HG03097 (cell line): ENCODE results near the gene UBE2F.

Experiments
- ATAC-seq: cut with Tn5 transposase; IDR thresholded peaks from one replicate; pipeline ENCODE4 v1.9.1; 2021; ENCODE audit not compliant: unreplicated experiment, low FRiP score

The UBE2F gene

DNA sequence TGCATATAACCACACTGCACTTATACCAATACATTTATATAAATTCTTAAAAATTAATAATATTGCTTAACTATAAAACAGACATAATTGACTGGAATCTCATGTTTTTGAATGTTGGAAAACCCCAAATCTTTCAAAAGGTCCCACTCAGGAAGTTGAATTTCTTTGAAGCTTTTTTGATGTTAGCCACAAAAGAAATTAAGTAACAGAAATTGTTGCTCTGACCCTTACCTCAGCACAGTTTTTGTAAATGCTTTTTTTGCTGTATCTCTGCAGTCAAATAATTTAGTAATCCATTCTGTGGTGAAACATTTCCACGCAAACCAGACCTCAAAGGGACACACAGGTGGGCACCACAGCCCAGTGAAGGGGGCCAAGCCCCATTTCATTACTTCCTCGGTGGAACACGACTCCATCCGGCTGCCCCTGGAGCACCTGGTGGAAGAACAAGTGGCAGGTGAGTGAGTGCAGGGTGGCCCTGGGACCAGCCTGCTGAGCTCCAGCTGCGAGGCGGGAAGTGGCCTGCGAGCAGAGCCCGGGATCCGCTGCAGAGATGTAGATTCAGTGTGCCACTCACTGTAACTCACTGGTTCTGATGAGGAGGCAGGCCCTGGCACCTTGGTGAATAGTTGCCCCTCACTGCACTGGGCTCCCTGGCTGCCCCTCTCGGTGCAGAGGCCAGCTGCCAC lies 102.4 kb downstream of the UBE2F start:
- no peak for ATAC-seq

DNA sequence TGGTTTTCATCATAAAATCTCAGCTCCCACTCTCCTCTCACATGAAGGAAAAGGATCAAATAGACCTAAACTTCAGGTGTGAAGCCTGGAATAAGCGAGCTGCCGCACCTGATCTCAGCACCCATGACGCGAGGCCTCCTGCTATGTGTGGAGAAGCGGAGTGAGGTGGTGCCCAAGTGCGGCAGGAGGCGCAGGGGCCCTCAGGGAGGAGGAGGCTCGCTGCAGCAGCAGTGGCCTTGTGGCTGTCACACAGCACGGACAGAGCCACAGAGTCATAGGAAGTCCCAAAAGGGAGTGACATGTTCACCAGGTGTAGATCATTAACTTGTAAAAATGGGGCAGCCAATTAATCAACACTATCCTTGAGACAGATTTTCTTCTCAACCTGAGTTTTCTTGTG lies 103.1 kb downstream of the UBE2F start:
- ATAC-seq: no peak

DNA sequence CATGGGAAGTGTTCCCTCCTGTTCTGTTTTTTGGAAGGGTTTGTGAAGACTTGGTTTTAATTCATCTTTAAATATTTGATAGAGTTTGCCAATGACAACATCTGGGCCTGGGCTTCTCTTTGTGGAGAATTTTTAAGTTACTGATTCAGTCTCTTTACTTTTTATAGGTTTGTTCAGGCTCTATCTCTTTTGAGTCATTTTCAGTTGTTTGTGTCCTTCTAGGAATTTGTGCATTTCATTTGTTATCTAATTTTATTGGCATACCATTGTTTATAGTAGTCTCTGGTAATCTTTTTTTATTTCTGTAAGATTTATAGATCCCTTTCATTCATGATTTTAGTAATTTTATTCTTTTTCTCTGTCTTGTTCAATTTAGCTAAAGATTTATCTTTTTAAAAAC lies 108.6 kb downstream of the UBE2F start:
- no peak for ATAC-seq

DNA sequence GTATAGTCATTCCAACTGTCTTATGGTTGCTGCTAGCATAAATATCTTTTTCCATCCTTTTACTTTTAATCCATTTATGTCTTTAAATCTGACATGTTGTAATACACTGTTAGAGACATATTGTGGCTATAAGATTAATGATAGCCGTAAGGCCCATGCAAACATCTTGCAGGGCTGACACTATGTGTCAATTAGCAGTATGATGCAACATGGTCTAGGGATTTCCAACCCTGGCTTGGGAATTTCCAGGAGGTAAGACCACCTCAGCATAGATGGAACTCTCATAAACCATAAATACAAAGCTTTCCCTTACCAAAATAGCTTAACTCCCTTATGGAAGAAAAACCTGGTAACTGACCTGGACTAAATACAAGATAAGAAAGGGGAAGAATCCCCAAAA lies 110.5 kb downstream of the UBE2F start:
- no peak for ATAC-seq

DNA sequence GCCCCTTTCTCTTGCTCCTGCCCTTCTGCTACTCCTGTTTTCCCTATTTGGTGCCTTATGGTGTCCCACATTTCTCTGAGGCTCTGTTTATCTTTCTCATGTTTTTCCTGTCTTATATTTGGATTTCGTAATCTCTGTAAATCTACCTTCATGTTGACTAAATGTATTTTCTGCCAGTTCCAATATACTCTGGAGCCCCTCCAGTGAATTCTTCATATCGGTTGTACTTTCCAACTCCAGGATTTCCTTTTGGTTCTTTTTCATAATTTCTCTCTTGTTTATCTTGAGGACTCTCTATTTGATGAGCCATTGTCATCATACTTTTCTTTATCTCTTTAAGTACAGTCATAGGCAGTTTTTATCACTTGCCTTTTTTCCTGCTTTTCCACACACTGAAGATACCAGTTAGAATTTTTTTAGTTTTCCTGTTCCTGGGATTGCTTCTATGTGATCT lies 113.1 kb downstream of the UBE2F start:
- ATAC-seq: no peak

DNA sequence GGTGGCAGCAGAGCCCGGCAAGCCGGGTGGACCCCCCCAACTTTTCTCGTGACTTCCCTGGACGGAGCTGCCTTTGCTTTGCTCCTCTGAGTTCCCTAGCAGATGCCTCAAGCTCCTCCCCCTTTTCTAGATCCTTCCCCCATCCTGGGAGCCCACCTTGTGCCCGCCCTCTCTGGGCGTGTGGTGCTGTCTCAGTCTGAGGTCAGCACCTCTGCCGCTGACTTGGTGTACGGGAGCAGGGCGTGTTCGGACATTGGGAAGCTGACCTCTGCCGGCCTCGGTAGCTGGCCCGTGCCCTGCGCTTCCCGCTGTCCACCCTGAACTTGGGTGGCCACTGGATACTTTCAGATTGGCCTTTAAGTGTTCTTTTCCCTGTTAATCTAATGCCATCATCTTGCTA lies 113.7 kb downstream of the UBE2F start:
- ATAC-seq: no peak

DNA sequence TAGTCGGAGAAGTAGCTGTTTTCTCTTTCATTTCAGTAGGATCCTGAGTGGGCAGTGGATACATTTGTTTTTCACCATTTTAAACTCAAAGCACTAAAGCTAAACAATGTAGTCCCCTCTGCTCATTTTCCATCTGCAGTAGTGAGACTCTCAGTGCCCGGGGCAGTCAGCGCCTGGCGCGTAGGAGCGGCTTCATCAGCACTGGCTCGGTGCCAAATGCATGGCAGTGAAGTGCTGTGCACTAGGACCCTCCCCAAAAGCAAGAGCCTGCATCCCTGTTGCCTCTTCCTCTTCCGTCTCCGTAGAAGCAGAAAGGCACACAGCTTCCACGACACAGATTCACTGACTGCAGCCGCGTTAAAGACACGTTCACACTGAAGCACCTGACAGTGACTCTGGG lies 114.3 kb downstream of the UBE2F start:
- no peak for ATAC-seq

DNA sequence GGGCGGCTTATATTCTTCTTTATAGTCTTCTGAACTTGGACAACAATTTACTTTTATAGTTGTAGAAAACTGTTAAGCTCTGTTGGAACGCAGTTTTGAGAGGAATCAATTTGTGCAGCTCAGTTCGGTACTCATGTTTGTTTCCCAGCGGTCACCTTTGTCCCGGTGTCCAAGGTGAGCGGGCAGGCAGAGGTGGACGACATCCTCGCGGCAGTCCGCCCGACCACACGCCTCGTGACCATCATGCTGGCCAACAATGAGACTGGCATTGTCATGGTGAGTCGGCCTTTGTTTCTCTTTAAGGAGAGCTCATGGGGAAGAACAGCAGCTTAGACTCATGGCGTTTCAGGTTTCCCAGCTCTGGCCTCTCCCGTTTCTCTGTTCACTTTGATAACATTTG lies 114.7 kb downstream of the UBE2F start:
- ATAC-seq: no peak

DNA sequence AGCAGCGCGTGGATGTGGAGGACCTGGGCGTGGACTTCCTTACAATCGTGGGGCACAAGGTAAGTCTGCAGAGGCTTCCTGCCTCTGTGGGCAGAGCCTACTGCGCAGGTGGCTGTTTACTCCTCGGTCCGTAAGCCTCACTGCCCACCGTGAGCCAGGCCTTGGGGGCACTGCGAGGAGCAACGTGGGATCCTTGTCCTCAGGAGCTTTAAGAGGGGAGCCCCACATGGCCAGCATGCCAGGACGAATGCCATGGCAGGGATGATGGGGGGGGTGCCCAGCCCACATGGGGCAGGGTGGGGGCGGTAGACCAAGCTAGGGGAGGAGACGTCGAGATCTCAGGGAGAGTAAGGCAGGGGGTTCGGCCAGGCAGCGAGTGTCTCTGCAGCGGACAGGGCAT lies 115.3 kb downstream of the UBE2F start:
- ATAC-seq: no peak

DNA sequence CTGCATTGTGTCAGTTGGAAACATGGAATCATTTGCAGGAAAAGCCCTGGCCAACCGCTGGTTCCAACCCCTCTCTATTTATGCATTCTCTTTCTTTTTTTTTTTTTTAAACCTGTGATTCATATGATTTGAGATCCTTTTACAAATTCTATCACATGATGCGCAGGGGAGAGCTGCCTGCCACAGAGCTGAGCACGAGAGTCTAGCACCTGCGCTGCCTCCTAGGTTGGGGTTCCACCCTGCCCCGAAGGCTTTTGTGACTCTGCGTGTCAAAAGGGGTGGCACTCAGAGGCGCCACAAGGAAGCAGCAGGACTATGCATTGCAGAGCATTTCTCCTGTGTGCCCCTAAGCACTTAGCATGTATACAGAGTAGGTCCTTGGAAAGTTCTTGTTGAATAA lies 116.0 kb downstream of the UBE2F start:
- no peak for ATAC-seq

DNA sequence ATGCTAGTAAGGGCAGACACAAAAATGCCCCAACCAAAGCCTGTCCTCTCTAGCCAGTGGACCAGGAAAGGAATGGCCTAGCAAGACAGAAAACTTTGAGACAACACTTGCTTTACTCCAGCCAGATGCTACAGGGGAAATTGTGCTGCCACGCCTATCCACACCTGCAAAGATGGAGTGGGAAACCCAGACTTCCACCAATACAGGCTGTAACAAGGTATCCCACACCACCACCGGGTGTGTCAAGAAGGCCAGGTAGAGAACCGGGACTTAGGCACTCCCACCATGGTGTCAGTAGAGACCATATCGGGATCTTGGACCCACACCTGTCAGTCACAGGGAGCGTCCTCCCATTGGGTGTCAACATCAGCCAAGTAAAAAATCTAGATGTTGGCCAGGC lies 117.1 kb downstream of the UBE2F start:
- ATAC-seq: no peak

DNA sequence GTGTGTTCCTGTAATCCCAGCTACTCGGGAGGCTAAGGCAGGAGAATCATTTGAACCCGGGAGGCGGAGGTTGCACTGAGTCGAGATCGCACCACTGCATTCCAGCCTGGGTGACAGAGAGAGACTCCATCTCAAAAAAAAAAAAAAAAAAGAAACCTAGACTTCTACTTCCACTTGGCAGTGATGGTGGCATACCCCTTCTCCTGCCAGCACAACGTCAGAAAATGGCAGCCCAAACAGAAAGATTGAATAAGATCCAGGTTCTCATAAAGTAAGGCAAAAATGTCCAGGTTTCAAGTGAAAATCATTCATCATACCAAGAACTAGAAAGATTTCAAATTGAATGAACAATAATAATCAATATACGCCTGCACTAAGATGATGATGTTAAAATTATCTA lies 117.9 kb downstream of the UBE2F start:
- ATAC-seq: no peak

DNA sequence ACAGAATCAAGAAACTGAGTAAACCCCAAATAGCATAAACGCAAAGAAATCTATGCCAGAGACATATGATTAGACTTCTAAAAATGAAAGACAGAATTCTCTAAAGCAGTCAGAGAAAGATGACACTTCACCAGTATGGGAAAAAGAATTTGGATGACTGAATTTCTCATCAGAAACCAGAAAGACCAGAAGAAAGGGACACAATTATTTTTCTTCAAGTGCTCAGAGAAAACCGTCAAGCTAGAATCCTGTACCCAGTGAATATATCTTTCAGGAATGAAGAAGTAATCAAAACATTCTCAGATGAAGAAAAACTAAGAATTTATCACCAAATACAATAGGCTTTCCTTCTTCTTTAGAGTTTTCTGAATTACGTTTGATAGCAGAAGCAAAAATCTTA lies 119.1 kb downstream of the UBE2F start:
- no peak for ATAC-seq

DNA sequence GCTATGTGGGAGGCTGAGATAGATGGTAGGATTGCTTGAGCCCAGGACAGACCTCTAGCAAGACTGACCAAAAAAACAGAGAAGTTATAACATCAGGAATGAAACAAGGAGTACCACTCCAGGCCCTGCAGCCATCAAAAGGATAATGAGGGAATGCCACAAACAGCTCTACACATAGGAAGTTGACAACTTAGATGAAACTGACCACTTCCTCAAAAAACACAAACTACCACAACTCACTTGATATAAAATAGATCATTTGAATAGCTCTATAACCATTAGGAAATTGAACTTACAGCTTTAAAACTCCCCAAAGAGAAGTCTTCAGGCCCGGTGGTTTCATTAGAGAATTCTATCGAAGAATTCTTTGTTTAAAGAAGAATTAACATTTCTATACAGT lies 120.4 kb downstream of the UBE2F start:
- ATAC-seq: no peak

DNA sequence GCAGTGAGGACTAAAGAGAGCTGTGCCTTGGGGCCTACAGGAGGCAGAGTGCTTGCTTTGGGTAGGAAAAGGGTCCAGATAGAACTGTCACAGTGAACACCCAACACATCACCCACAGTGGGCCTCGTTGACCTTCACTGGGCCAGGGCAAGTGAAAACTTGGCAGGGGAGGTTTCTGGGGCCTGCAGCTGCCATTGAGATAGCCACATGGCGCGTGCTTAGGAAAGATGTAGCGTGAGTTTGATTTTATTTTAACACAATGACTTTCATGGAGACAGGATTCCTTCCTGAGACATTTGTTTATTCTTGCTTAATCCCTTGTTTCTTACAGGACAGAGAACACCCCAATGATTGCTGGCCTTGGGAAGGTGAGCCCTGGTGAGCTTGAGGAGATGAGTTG lies 124.1 kb downstream of the UBE2F start:
- no peak for ATAC-seq

DNA sequence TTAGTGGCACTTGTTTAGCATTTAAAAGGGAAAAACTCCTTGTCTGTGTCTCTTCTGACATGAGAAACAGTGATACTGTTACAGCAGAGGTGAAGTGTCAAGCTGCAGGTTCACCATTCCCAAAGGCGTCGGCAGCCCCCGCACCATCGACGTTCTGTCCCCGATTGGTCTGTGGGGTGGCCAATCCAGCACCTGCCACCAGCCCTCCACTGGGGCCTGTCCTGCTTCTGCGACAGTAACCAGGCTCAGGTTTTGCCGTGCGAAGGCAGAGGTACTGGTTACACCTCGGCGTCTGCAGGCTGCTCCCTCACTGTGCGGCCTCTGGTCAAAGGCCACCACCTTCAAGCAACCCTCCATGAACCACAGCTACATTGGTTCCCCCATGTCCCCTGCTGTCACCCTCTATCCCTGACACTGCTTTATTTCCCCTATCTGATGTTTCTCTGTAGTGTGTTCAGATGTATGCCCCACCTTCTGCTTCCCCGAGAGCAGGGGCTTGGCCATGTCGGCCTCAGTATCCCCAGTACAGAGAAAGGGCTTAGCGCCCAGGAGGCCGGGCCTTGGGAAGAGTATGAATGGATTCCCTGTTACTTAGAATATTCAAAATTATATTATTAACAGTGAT lies 124.7 kb downstream of the UBE2F start:
- no peak for ATAC-seq
